Colonic mucosa (tissue), 4 donors: ENCODE measurements around the gene S100A16. TPM values are rescaled to one million over a fixed set of nuclear protein-coding genes. Genes with fewer than 3 reads are reported as not detected.

ENCODE experiments used
- DNase-seq: peaks from one replicate; pipeline ENCODE4 v3.0.0-alpha.2; 2020
- H3K27ac ChIP-seq: fragments of 200-600 bp; one replicate; pipeline ENCODE4 v1.8.0; 2021
- H3K27me3 ChIP-seq: fragments of 200-600 bp; one replicate; pipeline ENCODE4 v1.8.0; 2021
- H3K36me3 ChIP-seq: fragments of 200-600 bp; one replicate; pipeline ENCODE4 v1.8.0; 2021
- H3K4me1 ChIP-seq: fragments of 200-600 bp; one replicate; pipeline ENCODE4 v1.8.0; 2021; ENCODE audit warnings: mild to moderate bottlenecking
- H3K4me3 ChIP-seq: fragments of 200-600 bp; one replicate; pipeline ENCODE4 v1.8.0; 2021
- H3K9ac ChIP-seq, 2 donors: one replicate each; pipeline ENCODE4 v1.7.0; 2013; ENCODE audit warnings: control low read depth in 2 of 2, low read depth in 2 of 2, low read length in 2 of 2
- H3K9me3 ChIP-seq: fragments of 200-600 bp; one replicate; pipeline ENCODE4 v1.8.0; 2021
- intact Hi-C: fragments of 100-400 bp; cut with DNase I; formaldehyde crosslinking; loops from one replicate; pipeline ENCODE4 v1.14.1; 2022
- total RNA-seq, 2 donors: library from RNA; stranded (reverse); fragmentation: NEBNext Ultra II Directional in 1 of 2; extraction: Animal tissue kit (Norgen Biotek cat#: 25700) in 1 of 2; gene quantifications; one replicate each; pipeline ENCODE4 v1.2.1, GENCODE V29; 2021
- TF ChIP-seq, protein P1 (sequence below): fragments of 200-600 bp; IDR thresholded peaks from one replicate; pipeline ENCODE4 v1.8.0; 2022; ENCODE audit warnings: antibody characterized with exemption, mild to moderate bottlenecking
- donor health status: healthy.
- donor health status: DM: no; HTN: no; CAD: no.
- donor health status: DM: no; HTN: no; CAD: no.

The S100A16 gene
- total RNA-seq, 2 donors from 2014 or later, result 232 to 288 TPM

DNA sequence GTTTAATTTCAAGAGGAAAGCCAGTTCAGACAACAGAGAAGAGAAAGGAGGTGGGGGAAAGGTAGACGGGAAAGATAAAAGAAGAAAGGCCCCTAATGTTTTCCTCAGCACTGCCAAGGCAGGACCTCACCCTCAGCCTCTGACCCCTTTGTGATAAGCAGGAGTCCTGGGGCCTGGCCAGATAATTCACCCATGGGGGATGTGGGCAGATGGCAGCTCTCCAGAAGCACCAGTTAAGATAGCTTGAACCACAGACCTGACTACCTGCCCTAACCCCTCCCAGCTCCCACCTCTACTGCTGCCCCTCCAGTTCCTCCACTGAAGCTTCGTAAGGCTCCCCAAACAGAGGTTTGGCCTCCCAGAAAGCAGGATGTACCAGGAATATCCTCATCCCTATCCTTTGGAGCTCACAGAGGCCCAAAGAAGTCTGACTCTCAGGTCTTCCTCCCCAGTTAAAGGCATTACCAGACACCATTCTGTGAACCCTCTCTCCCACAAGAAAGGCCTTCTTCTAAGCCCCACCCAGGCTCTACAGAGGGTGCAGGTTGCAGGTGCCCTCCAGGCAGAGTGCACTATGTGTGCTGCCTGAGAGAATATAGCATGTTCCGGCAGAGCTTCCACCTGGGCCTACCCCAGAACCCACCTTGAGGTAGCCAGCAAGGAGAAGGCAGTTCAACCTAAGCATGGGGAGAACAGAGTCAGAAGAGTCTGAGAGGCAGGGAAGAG is 36.4 kb upstream of the S100A16 start:
- Histone ChIP-seq H3K36me3 (peaks cover 6% of the 10 kb centered on the region), H3K27ac (no peak overlapping the region), H3K9me3 (no peaks in the 10 kb centered on the region), H3K4me1 (peaks cover 6% of the 10 kb centered on the region), H3K4me3 (no peak overlapping the region), H3K27me3 (no peaks in the 10 kb centered on the region), H3K9ac (no peak overlapping the region)
- intact Hi-C loops, result no loop called here
- DNase-seq, result no peak
- TF ChIP-seq, protein P1, sequence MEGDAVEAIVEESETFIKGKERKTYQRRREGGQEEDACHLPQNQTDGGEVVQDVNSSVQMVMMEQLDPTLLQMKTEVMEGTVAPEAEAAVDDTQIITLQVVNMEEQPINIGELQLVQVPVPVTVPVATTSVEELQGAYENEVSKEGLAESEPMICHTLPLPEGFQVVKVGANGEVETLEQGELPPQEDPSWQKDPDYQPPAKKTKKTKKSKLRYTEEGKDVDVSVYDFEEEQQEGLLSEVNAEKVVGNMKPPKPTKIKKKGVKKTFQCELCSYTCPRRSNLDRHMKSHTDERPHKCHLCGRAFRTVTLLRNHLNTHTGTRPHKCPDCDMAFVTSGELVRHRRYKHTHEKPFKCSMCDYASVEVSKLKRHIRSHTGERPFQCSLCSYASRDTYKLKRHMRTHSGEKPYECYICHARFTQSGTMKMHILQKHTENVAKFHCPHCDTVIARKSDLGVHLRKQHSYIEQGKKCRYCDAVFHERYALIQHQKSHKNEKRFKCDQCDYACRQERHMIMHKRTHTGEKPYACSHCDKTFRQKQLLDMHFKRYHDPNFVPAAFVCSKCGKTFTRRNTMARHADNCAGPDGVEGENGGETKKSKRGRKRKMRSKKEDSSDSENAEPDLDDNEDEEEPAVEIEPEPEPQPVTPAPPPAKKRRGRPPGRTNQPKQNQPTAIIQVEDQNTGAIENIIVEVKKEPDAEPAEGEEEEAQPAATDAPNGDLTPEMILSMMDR, result no peak

DNA sequence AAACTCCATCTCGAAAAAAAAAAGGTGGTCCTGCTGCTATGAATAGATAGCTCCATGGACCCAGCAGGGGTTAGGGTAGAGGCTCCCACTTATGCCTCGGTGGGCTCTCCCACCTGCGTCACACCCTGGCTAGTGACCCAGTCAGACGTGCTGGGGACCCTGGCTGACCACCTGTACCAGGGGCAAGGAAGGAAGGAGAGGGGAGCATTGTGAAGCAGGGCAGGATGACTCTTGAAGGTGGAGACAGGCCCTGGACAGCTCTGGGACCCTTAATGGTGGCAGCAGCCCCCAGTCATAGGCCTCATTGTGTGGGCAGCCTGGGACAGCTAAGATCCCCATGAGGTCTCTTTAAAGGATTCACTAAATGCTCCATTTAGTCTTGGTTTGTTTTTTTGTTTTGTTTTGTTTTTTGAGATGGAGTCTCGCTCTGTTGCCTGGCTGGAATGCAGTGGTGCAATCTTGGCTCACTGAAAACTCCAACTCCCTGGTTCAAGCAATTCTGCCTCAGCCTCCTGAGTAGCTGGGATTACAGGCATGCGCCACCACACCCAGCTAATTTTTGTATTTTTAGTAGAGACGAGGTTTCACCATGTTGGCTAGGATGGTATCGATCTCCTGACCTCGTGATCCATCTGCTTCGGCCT is 35.2 kb upstream of the S100A16 start:
- TF ChIP-seq, protein P1, result no peak
- Histone ChIP-seq H3K9me3 (no peaks in the 10 kb centered on the region), H3K27ac (no peak overlapping the region), H3K4me1 (peaks cover 6% of the 10 kb centered on the region), H3K27me3 (no peaks in the 10 kb centered on the region), H3K36me3 (peaks cover 7% of the 10 kb centered on the region), H3K4me3 (no peak overlapping the region), H3K9ac (no peak overlapping the region)
- no peak for DNase-seq
- intact Hi-C loops, result no loop called here

DNA sequence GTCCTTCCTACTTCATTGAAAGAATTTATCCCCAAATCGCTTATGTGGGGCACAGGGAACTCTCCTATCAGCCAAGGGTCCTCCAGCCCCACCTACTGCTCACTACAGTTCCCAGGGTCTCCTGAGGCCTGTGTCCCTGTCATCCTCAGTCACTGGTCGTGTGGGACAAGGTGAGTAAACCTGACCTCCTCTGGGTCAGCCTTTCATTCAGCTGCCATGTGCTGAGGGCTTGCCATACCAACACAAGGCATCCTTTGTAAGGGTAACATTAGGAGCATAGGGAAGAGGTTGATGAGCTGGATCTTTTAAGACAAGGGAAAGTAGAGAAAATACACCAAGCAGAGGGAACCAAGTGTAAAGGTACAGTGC is 34.4 kb upstream of the S100A16 start:
- Histone ChIP-seq H3K27me3 (no peaks in the 10 kb centered on the region), H3K4me1 (no peaks in the 10 kb centered on the region), H3K27ac (no peak overlapping the region), H3K9ac (no peak overlapping the region), H3K4me3 (no peak overlapping the region), H3K36me3 (peaks cover 15% of the 10 kb centered on the region), H3K9me3 (no peaks in the 10 kb centered on the region)
- TF ChIP-seq, protein P1, result no peak
- no peak for DNase-seq
- intact Hi-C loops, result no loop called here

DNA sequence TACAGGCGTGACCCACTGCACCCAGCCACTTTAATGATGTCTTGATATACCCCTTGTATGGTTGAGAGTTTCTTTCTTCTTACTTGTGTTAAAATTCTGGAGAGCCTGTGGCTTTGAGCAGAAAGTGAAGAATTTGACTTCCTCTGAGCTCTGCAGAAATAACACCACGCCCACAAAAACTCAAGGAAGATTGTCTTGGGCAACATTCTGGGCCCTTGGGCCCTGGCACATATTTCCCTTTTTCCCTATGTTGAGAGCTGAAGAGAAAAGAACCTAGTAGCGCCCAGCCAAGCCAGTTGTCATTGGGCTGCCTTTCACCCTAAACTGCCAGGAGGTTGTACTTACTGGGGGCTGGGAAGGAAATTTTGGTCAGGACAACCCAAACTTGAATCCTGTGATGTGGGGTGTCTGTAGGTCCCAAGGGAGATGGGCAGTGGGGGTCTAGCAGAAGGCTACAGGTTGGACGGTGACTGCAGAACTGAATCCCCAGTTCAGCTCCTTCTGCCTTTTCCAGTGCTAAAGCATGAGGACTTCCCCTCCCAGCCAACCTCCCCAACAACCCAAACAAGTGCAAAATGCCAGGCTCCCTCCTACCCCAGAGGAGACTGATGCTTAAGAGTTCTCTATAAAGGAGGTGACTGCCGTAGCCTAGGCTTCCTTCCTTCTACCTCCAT is 33.9 kb upstream of the S100A16 start:
- TF ChIP-seq, protein P1, result no peak
- Histone ChIP-seq H3K9ac (no peak overlapping the region), H3K4me1 (no peaks in the 10 kb centered on the region), H3K4me3 (no peak overlapping the region), H3K9me3 (no peaks in the 10 kb centered on the region), H3K27me3 (no peaks in the 10 kb centered on the region), H3K36me3 (peaks cover 20% of the 10 kb centered on the region), H3K27ac (no peak overlapping the region)
- intact Hi-C loops, result no loop called here
- no peak for DNase-seq

DNA sequence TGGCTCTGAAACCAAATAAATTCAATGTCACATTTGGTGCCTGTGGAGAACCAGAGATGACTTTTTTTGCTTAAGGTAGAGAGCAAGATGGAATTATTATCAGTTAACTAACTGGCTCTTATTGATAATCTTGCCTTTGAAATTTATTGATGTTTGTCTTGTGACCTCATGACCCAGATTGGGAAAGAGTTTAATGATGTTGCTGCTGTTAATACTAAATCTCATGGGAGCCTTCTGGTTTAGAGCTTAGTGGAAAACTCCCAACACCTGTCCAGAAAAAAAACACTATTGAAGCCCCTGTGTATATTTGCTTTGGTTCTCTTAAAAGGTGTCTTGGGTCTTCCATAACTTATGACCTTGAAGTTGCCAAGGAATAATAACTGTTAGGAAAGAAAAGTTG is 30.9 kb upstream of the S100A16 start:
- TF ChIP-seq, protein P1, result no peak
- H3K9ac ChIP-seq, result no peak overlapping the region
- intact Hi-C loops, result no loop called here
- no peak overlapping the region for H3K27ac ChIP-seq
- H3K36me3 ChIP-seq, result peaks cover 40% of the 10 kb centered on the region
- no peak overlapping the region for H3K4me3 ChIP-seq
- H3K9me3 ChIP-seq, result no peaks in the 10 kb centered on the region
- H3K27me3 ChIP-seq, result no peaks in the 10 kb centered on the region
- H3K4me1 ChIP-seq, result no peaks in the 10 kb centered on the region
- DNase-seq, result no peak
